ENCODE data around the gene CNOT8. TPM values are rescaled to one million over a fixed set of nuclear protein-coding genes. Genes with fewer than 3 reads are reported as not detected.

CNOT8 gene
- total RNA-seq, 1 experiment from 2014 or later, result 45.0 TPM

GRCh38 chr5:154863291-154864080 is 5.1 kb downstream of the CNOT8 start (continued):
- TF ChIP-seq ZBTB33 (IDR thresholded peaks at IDR 0.05; ENCODE audit: extremely low read depth, insufficient replicate concordance, low read length), result no peak

GRCh38 chr5:154865466-154866184 is 7.2 kb downstream of the CNOT8 start:
- POLR2A ChIA-PET, result interaction anchor here (1.0 kb wide), 1 partner anchor 8 kb away, joined by 3 read pairs; no protein-coding TSS in a partner anchor
- no peaks in the 10 kb centered on the region for H3K9me2 ChIP-seq (ENCODE audit: insufficient read depth)
- no peaks in the 10 kb centered on the region for H4K20me1 ChIP-seq (ENCODE audit: insufficient read depth)
- no peak overlapping the region for H3K9ac ChIP-seq (ENCODE audit: low read length)
- intact Hi-C loops (cut with micrococcal nuclease), result no loop called here
- H2AFZ ChIP-seq (ENCODE audit: low read depth, low read length, poor library complexity, severe bottlenecking), result no peak overlapping the region
- H3K4me1 ChIP-seq (ENCODE audit: control insufficient read depth in 1 of 2, insufficient read depth in 2 of 2, low read length in 2 of 2), result no peaks in the 10 kb centered on the region
- no peak overlapping the region for H3K4me3 ChIP-seq (replicated peaks in 1 of 2; ENCODE audit: low read depth in 1 of 2, low read length in 2 of 2)
- RAD21 ChIA-PET (ENCODE audit: low non-redundant PET in 1 of 2, low total read pairs in 2 of 2, uncharacterized antibody in 2 of 2, unreplicated experiment in 2 of 2), result no interaction called here
- DNase-seq (ENCODE audit: low read depth, low spot score) (no peak), ATAC-seq (no peak)
- CTCF ChIA-PET, result no interaction called here
- H3K36me3 ChIP-seq (ENCODE audit: control insufficient read depth in 1 of 2, insufficient read depth in 2 of 2, low read length in 2 of 2), result peaks cover 5 to 11% of the 10 kb centered on the region in 2 experiments; a peak in 2 of 4 replicates
- no peaks in the 10 kb centered on the region for H3K27me3 ChIP-seq (ENCODE audit: insufficient read depth, low read length)
- peaks cover 34% of the 10 kb centered on the region for H3K79me2 ChIP-seq (ENCODE audit: insufficient read depth, low read length)
- no peaks in the 10 kb centered on the region for H3K9me3 ChIP-seq (ENCODE audit: control insufficient read depth in 1 of 2, insufficient read depth in 1 of 2, low read depth in 1 of 2, low read length in 2 of 2)
- H3K4me2 ChIP-seq (ENCODE audit: low read length), result no peak overlapping the region
- no peak overlapping the region for H3K27ac ChIP-seq (ENCODE audit: low read depth, low read length)
- BruUV-seq (replicated peaks), result no TSS peak
- TF ChIP-seq EGR1 (IDR thresholded peaks at IDR 0.05; ENCODE audit: low read depth) (no peak), ZNF274 (IDR thresholded peaks at IDR 0.05; ENCODE audit: low read depth, low read length) (no peak), EZH2phosphoT487 (IDR thresholded peaks at IDR 0.05; ENCODE audit: borderline replicate concordance) (no peak), CTCF (IDR thresholded peaks at IDR 0.05 in 2 of 3, conservative IDR thresholded peaks at IDR 0.05 in 1 of 3; ENCODE audit: borderline replicate concordance in 1 of 3, insufficient read depth in 1 of 3, low read depth in 2 of 3, low read length in 2 of 3) (no peak), SIN3A (IDR thresholded peaks at IDR 0.05; ENCODE audit: low read depth) (no peak), REST (IDR thresholded peaks at IDR 0.05; ENCODE audit: low read depth) (no peak), POLR2AphosphoS5 (IDR thresholded peaks at IDR 0.05; ENCODE audit: low read depth, low read length) (no peak), YY1 (IDR thresholded peaks at IDR 0.05; ENCODE audit: extremely low read depth, insufficient replicate concordance, low read depth, low read length) (no peak), RAD21 (IDR thresholded peaks at IDR 0.05; ENCODE audit: low read depth) (no peak), MAX (IDR thresholded peaks at IDR 0.05) (no peak)
